IPS-11a (cell line): ENCODE results near the gene PRKCI.
"Not testable (repeated sequence)": the region's sequence is repeated elsewhere in the genome, so short reads cannot be mapped to it uniquely, and the experiment has no call there.

Source experiments
- H3K4me3 ChIP-seq: one replicate; pipeline ENCODE4 v1.5.1; 2013; ENCODE audit warnings: low read depth, low read length, control low read depth

PRKCI gene

GRCh38 chr3:170221924-170222646, at the start of gene PRKCI:
Gene PRKCI (plus strand): TSS chr3:170222424. CDS start chr3:170222670, 246 bp downstream.
- H3K4me3 ChIP-seq, result peak within 1 kb of the TSS; percentile 92

DNA sequence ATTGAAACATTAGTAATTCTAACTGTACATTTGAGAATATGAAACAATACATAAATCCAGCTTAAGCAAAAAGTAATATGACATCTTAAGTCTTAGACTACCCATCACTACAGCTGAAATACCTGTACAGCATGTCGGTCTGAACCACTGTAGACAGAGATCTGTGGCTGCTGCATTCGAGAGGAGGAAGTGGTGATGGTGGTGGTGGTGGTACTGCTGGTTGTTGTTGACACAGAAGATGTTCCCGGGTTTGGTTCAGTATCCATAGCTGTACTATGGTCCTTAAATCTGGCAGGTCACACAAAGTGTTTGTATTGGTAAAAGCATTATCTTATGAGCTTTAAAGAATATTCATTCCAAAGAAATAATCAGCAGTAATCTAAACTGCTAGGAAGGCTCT, 43.6 kb upstream of the PRKCI start:
- no peak overlapping the region for H3K4me3 ChIP-seq

DNA sequence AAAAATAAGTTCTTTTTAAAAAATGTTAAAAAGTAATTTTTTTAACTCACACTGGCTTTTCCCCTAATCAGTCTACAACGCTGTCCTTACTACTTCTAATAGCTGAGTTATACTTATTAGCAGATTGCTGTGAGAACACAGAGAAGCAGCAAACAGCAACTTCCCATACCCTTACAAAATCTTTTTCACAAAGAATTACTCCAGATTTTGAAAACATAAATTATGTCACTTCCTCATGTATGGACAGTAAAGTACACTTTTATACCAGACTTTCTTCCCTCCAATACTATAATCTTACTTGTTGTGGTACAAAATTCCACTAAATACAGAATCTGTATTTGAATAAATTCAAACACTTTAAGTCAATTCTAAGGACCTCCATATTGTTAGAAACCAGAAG, 42.8 kb upstream of the PRKCI start:
- H3K4me3 ChIP-seq, result no peak overlapping the region

DNA sequence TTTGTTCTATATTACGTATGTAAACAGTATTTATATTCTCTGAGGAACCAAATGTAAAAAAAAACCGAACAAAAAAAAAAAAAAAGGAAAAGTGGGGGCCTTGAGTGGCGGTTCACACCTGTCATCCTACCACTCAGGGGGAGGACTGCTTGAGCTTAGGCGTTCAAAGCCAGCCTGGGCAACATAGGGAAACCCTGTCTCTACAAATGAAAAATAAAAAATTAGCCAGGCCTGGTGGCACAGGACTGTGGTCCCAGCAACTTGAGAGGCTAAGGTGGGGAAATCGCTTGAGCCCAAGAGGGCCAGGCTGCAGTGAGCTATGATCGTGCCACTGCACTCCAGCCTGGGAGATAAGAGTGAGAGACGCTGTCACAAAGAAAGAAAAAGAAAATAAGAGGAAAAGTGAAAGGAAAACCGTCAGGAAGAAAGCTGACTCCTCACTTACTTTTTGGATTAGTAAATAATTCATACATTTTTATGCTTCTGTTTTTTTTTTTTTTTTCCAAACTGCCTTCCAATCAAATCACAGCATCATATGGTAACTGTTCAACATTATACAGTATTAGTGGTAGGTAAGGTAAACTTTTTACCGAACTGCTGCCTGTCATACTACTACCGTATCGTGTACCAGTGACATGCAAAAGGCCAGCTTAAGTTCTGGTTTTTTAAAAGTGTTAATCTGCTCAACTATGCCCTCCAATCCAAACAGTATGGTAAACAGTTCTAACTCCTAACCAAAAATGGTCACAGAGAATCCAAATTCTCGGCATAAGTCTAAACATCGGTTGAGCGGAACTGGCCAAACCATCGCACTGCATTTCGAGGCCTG, 41.9 kb upstream of the PRKCI start:
- peak overlapping the region; percentile 96 for H3K4me3 ChIP-seq

GRCh38 chr3:170180908-170181885, 41.0 kb upstream of the PRKCI start, which contains the start of gene PHC3:
Gene PHC3 (minus strand): TSS chr3:170181733. CDS start chr3:170181715, 18 bp downstream.
- peak within 1 kb of the TSS; percentile 96 for H3K4me3 ChIP-seq

DNA sequence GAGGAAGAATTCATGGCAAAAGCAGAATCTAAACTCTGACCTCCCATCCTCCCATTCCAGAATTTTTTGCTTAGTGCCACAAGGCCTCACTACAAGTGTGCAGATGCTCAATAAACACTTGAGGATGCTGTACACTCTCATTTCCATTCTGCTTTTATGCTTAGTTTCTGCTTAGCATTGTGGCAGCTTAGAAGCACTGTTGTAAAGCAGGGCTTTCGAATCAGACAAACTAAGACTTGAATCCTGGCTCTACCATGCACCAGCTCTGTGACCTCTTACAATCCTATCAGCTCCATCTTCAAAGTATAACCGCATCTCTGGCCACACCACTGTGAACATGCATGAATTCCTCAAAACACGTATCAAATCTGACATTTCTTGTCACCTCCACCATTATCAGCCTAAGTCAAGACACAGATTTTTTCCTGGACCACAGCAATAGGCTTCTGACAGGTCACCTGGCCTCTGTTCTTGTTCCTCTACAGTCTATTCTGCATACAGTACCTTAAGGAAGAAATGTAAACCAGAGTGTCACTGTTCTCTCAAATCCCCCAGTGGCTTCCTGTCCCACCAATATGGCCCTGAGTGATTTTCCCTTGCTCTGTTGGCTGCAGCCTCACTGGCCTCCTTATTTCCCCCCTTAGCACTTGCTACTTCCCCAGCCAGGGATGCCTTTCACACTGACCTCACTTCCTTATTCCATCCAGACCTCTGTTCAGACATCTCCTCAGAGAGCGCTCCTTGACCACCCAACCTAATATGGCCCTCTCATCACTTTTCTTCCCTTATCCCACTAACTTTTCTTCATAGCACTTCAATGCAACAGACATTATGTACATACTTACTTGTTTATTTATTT, 32.6 kb upstream of the PRKCI start:
- no peak overlapping the region for H3K4me3 ChIP-seq

- H3K4me3 ChIP-seq, result not testable (repeated sequence)
Observed at GRCh38 chr3:170195759-170196158, 26.5 kb upstream of the PRKCI start.

DNA sequence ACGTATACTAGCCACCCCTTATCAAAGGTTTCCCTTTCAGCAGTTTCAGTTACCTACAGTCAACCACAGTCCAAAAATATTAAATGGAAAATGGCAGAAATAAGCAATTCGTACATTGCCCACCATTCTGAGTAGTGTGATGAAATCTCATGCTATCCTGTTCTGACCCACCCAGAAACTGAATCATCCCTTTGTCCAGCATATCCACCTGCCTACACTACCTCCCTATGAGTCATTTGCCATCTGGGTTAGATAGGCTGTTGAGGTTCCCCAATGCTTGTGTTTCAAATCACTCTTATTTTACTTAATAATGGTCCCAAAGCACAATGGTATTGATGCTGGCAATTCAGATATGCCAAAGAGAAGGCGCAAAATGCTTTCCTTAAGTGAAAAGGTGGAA, 25.4 kb upstream of the PRKCI start:
- H3K4me3 ChIP-seq, result no peak overlapping the region

- no peak overlapping the region for H3K4me3 ChIP-seq
Observed at GRCh38 chr3:170200987-170201386, 21.2 kb upstream of the PRKCI start.

GRCh38 chr3:170201527-170201926, 20.7 kb upstream of the PRKCI start:
- no peak overlapping the region for H3K4me3 ChIP-seq

GRCh38 chr3:170203457-170203856, 18.8 kb upstream of the PRKCI start:
- H3K4me3 ChIP-seq, result no peak overlapping the region

DNA sequence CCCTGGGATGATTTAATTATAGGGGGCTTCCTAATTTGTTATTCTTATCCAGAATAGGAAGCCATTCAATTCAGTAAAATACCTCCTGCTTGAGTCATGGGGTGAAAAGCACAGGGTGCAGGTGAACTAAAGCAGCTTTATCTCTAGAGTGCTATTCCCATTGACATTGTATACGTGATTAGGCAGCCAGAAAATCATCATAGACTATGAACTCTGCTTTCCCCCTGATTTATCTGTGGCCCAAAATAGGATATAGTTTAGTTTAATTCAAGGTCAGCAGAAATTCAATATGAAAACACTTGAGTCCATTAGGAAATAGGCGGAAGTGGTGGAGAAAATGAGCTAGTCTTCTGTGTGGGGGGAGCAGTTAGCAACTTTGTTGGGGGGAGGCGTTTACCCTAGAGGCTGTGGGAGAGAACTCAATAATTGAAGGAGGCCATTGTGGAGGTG, 18.2 kb upstream of the PRKCI start:
- no peak overlapping the region for H3K4me3 ChIP-seq

DNA sequence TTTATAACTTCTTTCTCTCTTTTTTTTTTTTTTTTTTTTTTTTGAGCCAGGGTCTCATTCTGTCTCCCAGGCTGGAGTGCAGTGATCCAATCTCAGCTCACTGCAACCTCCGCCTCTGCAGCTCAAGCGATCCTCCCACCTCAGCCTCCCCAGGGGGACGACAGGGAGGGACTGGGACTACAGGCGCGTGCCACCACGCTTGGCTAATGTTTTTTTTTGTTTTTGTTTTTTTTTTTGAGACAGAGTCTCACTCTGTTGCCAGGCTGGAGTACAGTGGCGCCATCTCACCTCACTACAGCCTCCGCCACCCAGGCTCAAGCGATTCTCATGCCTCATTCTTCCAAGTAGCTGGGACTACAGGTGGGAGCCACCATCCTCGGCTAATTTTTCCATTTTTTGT, 17.7 kb upstream of the PRKCI start:
- H3K4me3 ChIP-seq, result no peak overlapping the region

- H3K4me3 ChIP-seq, result no peak overlapping the region
Observed at GRCh38 chr3:170205302-170205701, 16.9 kb upstream of the PRKCI start.

- H3K4me3 ChIP-seq, result not testable (repeated sequence)
Observed at GRCh38 chr3:170206164-170206762, 16.0 kb upstream of the PRKCI start.

GRCh38 chr3:170207717-170208116, 14.5 kb upstream of the PRKCI start:
- no peak overlapping the region for H3K4me3 ChIP-seq

- no peak overlapping the region for H3K4me3 ChIP-seq
Observed at GRCh38 chr3:170211668-170212067, 10.6 kb upstream of the PRKCI start.

DNA sequence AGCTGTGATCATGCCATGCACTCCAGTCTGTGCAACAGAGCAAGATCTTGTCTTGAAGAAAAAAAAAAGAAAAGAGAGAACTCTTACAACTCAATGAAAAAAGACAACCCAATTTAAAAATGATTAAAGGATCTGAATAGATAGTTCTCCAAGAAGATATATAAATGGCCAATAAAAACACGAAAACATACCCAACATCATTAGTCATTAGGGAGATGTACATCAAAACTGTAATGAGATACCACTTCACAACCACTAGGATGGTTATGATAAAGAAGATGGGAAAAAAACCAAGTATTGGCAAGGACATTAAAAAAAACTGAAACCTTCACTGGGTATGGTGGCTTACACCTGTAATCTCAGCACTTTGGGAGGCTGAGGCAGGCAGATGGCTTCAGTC, 2.4 kb upstream of the PRKCI start:
- H3K4me3 ChIP-seq, result no peak overlapping the region

GRCh38 chr3:170220871-170221270, 1.4 kb upstream of the PRKCI start:
- no peak overlapping the region for H3K4me3 ChIP-seq
